Measurements from ENCODE around the gene CCDC175.

GRCh38 chr14:59484639-59485175 is 91.9 kb downstream of the CCDC175 start:
- TF ChIP-seq YY1 (IDR thresholded peaks at IDR 0.05; ENCODE audit: extremely low read depth, insufficient replicate concordance, low read depth, low read length) (no peak), CTCF (IDR thresholded peaks at IDR 0.05 in 2 of 3, conservative IDR thresholded peaks at IDR 0.05 in 1 of 3; ENCODE audit: borderline replicate concordance in 1 of 3, insufficient read depth in 1 of 3, low read depth in 2 of 3, low read length in 2 of 3) (no peak), RAD21 (IDR thresholded peaks at IDR 0.05; ENCODE audit: low read depth) (no peak), EZH2phosphoT487 (IDR thresholded peaks at IDR 0.05; ENCODE audit: borderline replicate concordance) (no peak), SP1 (IDR thresholded peaks at IDR 0.05; ENCODE audit: low read depth) (no peak), ZNF274 (IDR thresholded peaks at IDR 0.05; ENCODE audit: low read depth, low read length) (no peak), REST (IDR thresholded peaks at IDR 0.05; ENCODE audit: low read depth) (no peak), ELF1 (IDR thresholded peaks at IDR 0.05; ENCODE audit: borderline replicate concordance, low read depth) (no peak)

Data from HCT116 (cell line).